CD14-positive monocyte (primary cell): ENCODE results near the gene AKAP8. TPM values are rescaled to one million over a fixed set of nuclear protein-coding genes. Genes with fewer than 3 reads are reported as not detected.
A peak's percentile ranks its signal among the peaks of the same experiment; 100 is the strongest.

Experiments
- DNase-seq, 3 donors: peaks; one replicate each; pipeline ENCODE4 v3.0.0-alpha.2; 2011 to 2022
- H2AFZ ChIP-seq: 2 replicates; pipeline ENCODE4 v1.6.0; 2012; ENCODE audit warnings: mild to moderate bottlenecking, low read depth, low read length, inconsistent platforms; ENCODE audit not compliant: insufficient read depth, poor library complexity, severe bottlenecking
- H3K27ac ChIP-seq, 2 donors: 1 replicate in 1 of 2; 2 replicates in 1 of 2; pipeline ENCODE4 v1.5.1; 2012 to 2013; ENCODE audit warnings: low read length in 2 of 2, control low read depth in 1 of 2, inconsistent platforms in 1 of 2, low read depth in 1 of 2, mild to moderate bottlenecking in 1 of 2
- H3K27me3 ChIP-seq, 2 donors: one replicate each; pipeline versions ENCODE4 v1.6.0 to v1.6.1; 2011 to 2013; ENCODE audit warnings: low read length in 2 of 2; ENCODE audit not compliant: control insufficient read depth in 2 of 2, insufficient read depth in 2 of 2
- H3K36me3 ChIP-seq, 2 donors: replicated peaks in 1 of 2; 1 replicate in 1 of 2; 2 replicates in 1 of 2; pipeline versions ENCODE4 v1.5.1 to v1.6.1; 2012 to 2013; ENCODE audit warnings: low read length in 2 of 2, control low read depth in 1 of 2, inconsistent platforms in 1 of 2, mild to moderate bottlenecking in 1 of 2; ENCODE audit not compliant: insufficient read depth in 2 of 2, control insufficient read depth in 1 of 2
- H3K4me1 ChIP-seq, 2 donors: 1 replicate in 1 of 2; 2 replicates in 1 of 2; pipeline versions ENCODE4 v1.5.1 to v1.6.1; 2012 to 2013; ENCODE audit warnings: low read length in 2 of 2, control low read depth in 1 of 2, inconsistent platforms in 1 of 2, mild to moderate bottlenecking in 1 of 2, moderate library complexity in 1 of 2; ENCODE audit not compliant: insufficient read depth in 2 of 2, control insufficient read depth in 1 of 2
- H3K4me2 ChIP-seq: replicated peaks from 2 replicates; pipeline ENCODE3; 2012; ENCODE audit warnings: low read length, moderate library complexity, mild to moderate bottlenecking; ENCODE audit not compliant: poor library complexity, severe bottlenecking; ENCODE audit errors: extremely low read depth
- H3K4me3 ChIP-seq, 3 experiments: fragments of 200-600 bp in 1 of 3; sonication (generic) in 1 of 3; replicated peaks in 1 of 3; 1 replicate in 2 of 3; 2 replicates in 1 of 3; pipeline ENCODE4 v1.5.1; 2011 to 2013; ENCODE audit warnings: low read length in 3 of 3, mild to moderate bottlenecking in 3 of 3, control low read depth in 2 of 3, low read depth in 2 of 3, inconsistent platforms in 1 of 3, moderate library complexity in 1 of 3
- H3K79me2 ChIP-seq: 2 replicates; pipeline ENCODE4 v1.6.0; 2012; ENCODE audit warnings: mild to moderate bottlenecking, control low read depth, inconsistent platforms, low read length, moderate library complexity; ENCODE audit not compliant: insufficient read depth
- H3K9ac ChIP-seq: 2 replicates; pipeline ENCODE4 v1.6.0; 2017; ENCODE audit warnings: low read length, mild to moderate bottlenecking; ENCODE audit not compliant: insufficient read depth, poor library complexity, severe bottlenecking
- H3K9me3 ChIP-seq, 2 donors: replicated peaks in 1 of 2; 1 replicate in 1 of 2; 2 replicates in 1 of 2; pipeline versions ENCODE4 v1.5.1 to v1.6.1; 2012 to 2013; ENCODE audit warnings: low read length in 2 of 2, control low read depth in 1 of 2; ENCODE audit not compliant: control insufficient read depth in 1 of 2, insufficient read depth in 1 of 2
- H4K20me1 ChIP-seq: 2 replicates; pipeline ENCODE4 v1.6.0; 2012; ENCODE audit warnings: mild to moderate bottlenecking, low read length, control low read depth, moderate library complexity; ENCODE audit not compliant: insufficient read depth
- H3K27ac Mint-ChIP-seq, 7 donors: one replicate each; pipeline ENCODE4 v1.8.0; 2020; ENCODE audit warnings: mild to moderate bottlenecking in 7 of 7, mixed read lengths in 7 of 7, moderate library complexity in 6 of 7, inconsistent platforms in 2 of 7
- H3K27me3 Mint-ChIP-seq, 3 donors: one replicate each; pipeline ENCODE4 v1.8.0; 2021 to 2022; ENCODE audit warnings: low read depth in 3 of 3, mild to moderate bottlenecking in 3 of 3, mixed read lengths in 3 of 3, moderate library complexity in 3 of 3, inconsistent platforms in 1 of 3
- H3K36me3 Mint-ChIP-seq, 2 donors: one replicate each; pipeline ENCODE4 v1.8.0; 2020; ENCODE audit warnings: mixed read lengths in 2 of 2, inconsistent platforms in 1 of 2, mild to moderate bottlenecking in 1 of 2
- H3K4me1 Mint-ChIP-seq: one replicate; pipeline ENCODE4 v1.8.0; 2020; ENCODE audit warnings: mild to moderate bottlenecking, mixed read lengths
- H3K4me3 Mint-ChIP-seq, 2 donors: one replicate each; pipeline ENCODE4 v1.8.0; 2020; ENCODE audit warnings: mild to moderate bottlenecking in 2 of 2, mixed read lengths in 2 of 2, moderate library complexity in 1 of 2
- H3K9me3 Mint-ChIP-seq, 7 donors: one replicate each; pipeline ENCODE4 v1.8.0; 2020 to 2022; ENCODE audit warnings: mixed read lengths in 7 of 7, mild to moderate bottlenecking in 6 of 7, moderate library complexity in 6 of 7, inconsistent platforms in 2 of 7
- CTCF ChIP-seq: fragments of 200-600 bp; IDR thresholded peaks from one replicate; pipeline ENCODE4 v1.8.0; 2022; ENCODE audit warnings: antibody characterized with exemption, mild to moderate bottlenecking
- WGBS: methylation state at CpG from one replicate; pipeline ENCODE4 v1.1.5; 2013; ENCODE audit warnings: missing lambda C conversion rate; ENCODE audit not compliant: insufficient coverage; 5-methylcytosine and 5-hydroxymethylcytosine counted together
- intact Hi-C, 2 donors: fragments of 100-400 bp; cut with micrococcal nuclease; formaldehyde crosslinking; loops; one replicate each; pipeline versions ENCODE4 v1.15.0 to v1.15.1; 2023
- polyA plus RNA-seq, 3 donors: library from polyadenylated mRNA; depleted of rRNA in 1 of 3; unstranded in 2 of 3; stranded (reverse) in 1 of 3; fragments of 300-500 nt in 2 of 3; fragments of >200 nt in 1 of 3; fragmentation: Illumina TruSeq in 2 of 3; gene quantifications; 1 replicate in 2 of 3; 2 replicates in 1 of 3; pipeline ENCODE4 v1.2.3, GENCODE V29; 2012 to 2021

Gene AKAP8
- polyA plus RNA-seq, 3 donors, result 8.0 to 25.9 (median 12.3) TPM

- no peak for DNase-seq
- 100% methylated on average over 8 of the region's 14 CpGs for WGBS
- no peak for TF ChIP-seq CTCF
- Histone ChIP-seq H3K27me3 (no peaks in the 10 kb centered on the region), H3K4me1 (no peaks in the 10 kb centered on the region), H3K36me3 (peaks cover 86 to 100% of the 10 kb centered on the region in 2 donors), H3K79me2 (peaks cover 38% of the 10 kb centered on the region), H4K20me1 (peaks cover 82% of the 10 kb centered on the region), H2AFZ (no peak overlapping the region), H3K27ac (no peak overlapping the region), H3K9me3 (no peaks in the 10 kb centered on the region), H3K9ac (no peak overlapping the region), H3K4me3 (no peak overlapping the region), H3K4me2 (no peak overlapping the region)
- Mint-ChIP-seq H3K27ac (no peak overlapping the region), H3K9me3 (peaks cover 0 to 1% (median 0%) of the 10 kb centered on the region in 7 donors), H3K36me3 (peaks cover 69 to 85% of the 10 kb centered on the region in 2 donors), H3K4me3 (no peak overlapping the region), H3K27me3 (no peaks in the 10 kb centered on the region), H3K4me1 (peaks cover 2% of the 10 kb centered on the region)
- intact Hi-C loops, result no loop called here
These were observed 20.0 kb upstream of the AKAP8 start for GRCh38 chr19:15399635-15400034.

DNA sequence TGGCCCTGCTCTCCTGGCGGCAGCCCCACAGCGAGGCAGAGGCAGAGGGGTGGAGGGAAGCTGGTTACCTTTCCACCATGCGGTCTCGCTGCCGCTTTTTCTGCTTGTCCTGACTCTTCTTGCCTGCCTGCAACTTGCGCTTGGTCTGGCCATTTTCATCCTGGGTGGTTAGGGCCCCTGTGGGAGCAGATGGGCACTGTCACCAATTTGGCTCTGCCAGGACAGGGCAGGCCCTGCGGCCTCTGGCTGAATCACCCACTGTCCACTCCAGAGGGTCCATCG, 19.6 kb upstream of the AKAP8 start:
- no peak overlapping the region for H2AFZ ChIP-seq
- H3K4me2 ChIP-seq, result no peak overlapping the region
- Mint-ChIP-seq H3K36me3 (peaks cover 73 to 87% of the 10 kb centered on the region in 2 donors), H3K4me1 (no peaks in the 10 kb centered on the region), H3K9me3 (peaks cover 0 to 1% (median 0%) of the 10 kb centered on the region in 7 donors), H3K27ac (peak overlapping the region in 1 of 7 donors; percentile 26), H3K4me3 (no peak overlapping the region), H3K27me3 (no peaks in the 10 kb centered on the region)
- no peaks in the 10 kb centered on the region for H3K9me3 ChIP-seq
- no peak for DNase-seq
- H3K27ac ChIP-seq, result no peak overlapping the region
- H3K27me3 ChIP-seq, result no peaks in the 10 kb centered on the region
- intact Hi-C loops, result no loop called here
- H3K4me3 ChIP-seq, result no peak overlapping the region
- 99% methylated on average over 8 of the region's 8 CpGs for WGBS
- H4K20me1 ChIP-seq, result peaks cover 82% of the 10 kb centered on the region
- H3K9ac ChIP-seq, result no peak overlapping the region
- H3K4me1 ChIP-seq, result no peaks in the 10 kb centered on the region
- peaks cover 86 to 100% of the 10 kb centered on the region in 2 donors for H3K36me3 ChIP-seq
- peaks cover 34% of the 10 kb centered on the region for H3K79me2 ChIP-seq
- no peak for TF ChIP-seq CTCF
